IMR-90 (cell line): ENCODE measurements around the gene ZBTB9. TPM values are rescaled to one million over a fixed set of nuclear protein-coding genes. Genes with fewer than 3 reads are reported as not detected.
A peak's percentile ranks its signal among the peaks of the same experiment; 100 is the strongest.

Experiments used
- ATAC-seq: fragments of 200-7000 bp; cut with Tn5 transposase; 2 replicates; pipeline ENCODE4 v1.9.1; 2020; ENCODE audit warnings: low read depth, mild to moderate bottlenecking, moderate library complexity
- BruUV-seq: library from RNA; stranded (reverse); fragments of 400-500 nt; replicated peaks from 2 replicates; lab custom pipeline; 2021; lab: Mats Ljungman, UMichigan
- CTCF ChIA-PET: fragments of 300-600 bp; formaldehyde crosslinking; extraction: SDS; loops from one replicate; lab custom pipeline; 2021; ENCODE audit warnings: antibody characterized with exemption; lab: Yijun Ruan, JAX
- POLR2A ChIA-PET: fragments of 300-600 bp; sonication (Branson Sonifier 250); formaldehyde crosslinking; loops from one replicate; lab custom pipeline; 2022; ENCODE audit warnings: antibody characterized with exemption; ENCODE audit not compliant: unreplicated experiment; lab: Charles Lee
- DNase-seq: peaks from one replicate; pipeline ENCODE4 v3.0.0; 2013
- H2AFZ ChIP-seq: replicated peaks from 2 replicates; pipeline ENCODE3; 2013; ENCODE audit warnings: low read length, mild to moderate bottlenecking; ENCODE audit not compliant: poor library complexity
- H2AK5ac ChIP-seq: 2 replicates; pipeline ENCODE4 v1.6.1; 2013; ENCODE audit warnings: low read depth, low read length, inconsistent platforms
- H2AK9ac ChIP-seq: replicated peaks from 2 replicates; pipeline ENCODE3; 2013; ENCODE audit warnings: mild to moderate bottlenecking, low read depth, low read length, moderate library complexity; ENCODE audit not compliant: poor library complexity
- H2BK120ac ChIP-seq: 2 replicates; pipeline ENCODE4 v1.6.1; 2013; ENCODE audit warnings: low read depth, low read length, inconsistent platforms
- H2BK15ac ChIP-seq: 3 replicates; pipeline ENCODE4 v1.6.1; 2013; ENCODE audit warnings: low read depth, low read length, inconsistent platforms
- H2BK20ac ChIP-seq: 2 replicates; pipeline ENCODE4 v1.6.1; 2013; ENCODE audit warnings: low read depth, mild to moderate bottlenecking, inconsistent platforms, low read length, moderate library complexity
- H2BK5ac ChIP-seq: 2 replicates; pipeline ENCODE4 v1.6.1; 2013; ENCODE audit warnings: mild to moderate bottlenecking, low read depth, low read length, inconsistent platforms; ENCODE audit not compliant: poor library complexity, severe bottlenecking
- H3K14ac ChIP-seq: replicated peaks from 2 replicates; pipeline ENCODE4 v1.6.1; 2013; ENCODE audit warnings: low read depth, low read length, inconsistent platforms
- H3K18ac ChIP-seq: 2 replicates; pipeline ENCODE4 v1.6.1; 2013; ENCODE audit warnings: low read depth, low read length, control low read depth
- H3K23ac ChIP-seq: 2 replicates; pipeline ENCODE4 v1.6.1; 2013; ENCODE audit warnings: low read depth, low read length, inconsistent platforms
- H3K27ac ChIP-seq: 2 replicates; pipeline ENCODE4 v1.5.1; 2013; ENCODE audit warnings: mild to moderate bottlenecking, control low read depth, low read length; ENCODE audit not compliant: insufficient read depth
- H3K27me3 ChIP-seq: 2 replicates; pipeline ENCODE4 v1.6.1; 2013; ENCODE audit warnings: low read length; ENCODE audit not compliant: control insufficient read depth, insufficient read depth
- H3K36me3 ChIP-seq: 2 replicates; pipeline ENCODE4 v1.6.1; 2013; ENCODE audit warnings: low read length, mixed read lengths; ENCODE audit not compliant: control insufficient read depth, insufficient read depth
- H3K4ac ChIP-seq: 2 replicates; pipeline ENCODE4 v1.6.1; 2013; ENCODE audit warnings: low read depth, low read length, inconsistent platforms
- H3K4me1 ChIP-seq: 2 replicates; pipeline ENCODE4 v1.6.1; 2013; ENCODE audit warnings: low read length, mixed read lengths; ENCODE audit not compliant: control insufficient read depth, insufficient read depth
- H3K4me2 ChIP-seq: 2 replicates; pipeline ENCODE4 v1.6.1; 2013; ENCODE audit warnings: low read depth, mild to moderate bottlenecking, control low read depth, low read length, moderate library complexity
- H3K4me3 ChIP-seq: 2 replicates; pipeline ENCODE4 v1.5.1; 2013; ENCODE audit warnings: low read depth, mild to moderate bottlenecking, control low read depth, low read length, moderate library complexity; ENCODE audit not compliant: insufficient read depth
- H3K56ac ChIP-seq: 2 replicates; pipeline ENCODE4 v1.6.1; 2013; ENCODE audit warnings: low read length, inconsistent platforms; ENCODE audit not compliant: insufficient read depth; ENCODE audit errors: extremely low read depth
- H3K79me1 ChIP-seq, 2 experiments: 2 replicates each; pipeline ENCODE4 v1.6.1; 2013; ENCODE audit warnings: low read length in 2 of 2, inconsistent platforms in 1 of 2, low read depth in 1 of 2
- H3K9ac ChIP-seq: 2 replicates; pipeline ENCODE4 v1.6.1; 2013; ENCODE audit warnings: low read depth, low read length, control low read depth
- H3K9me1 ChIP-seq: 2 replicates; pipeline ENCODE4 v1.6.1; 2013; ENCODE audit warnings: low read length, inconsistent platforms; ENCODE audit not compliant: insufficient read depth
- H3K9me3 ChIP-seq: 2 replicates; pipeline ENCODE4 v1.6.1; 2013; ENCODE audit warnings: low read length; ENCODE audit not compliant: control insufficient read depth, insufficient read depth
- H4K20me1 ChIP-seq: 2 replicates; pipeline ENCODE4 v1.6.1; 2013; ENCODE audit warnings: low read length, inconsistent platforms; ENCODE audit not compliant: insufficient read depth
- H4K5ac ChIP-seq: 2 replicates; pipeline ENCODE4 v1.6.1; 2013; ENCODE audit warnings: mild to moderate bottlenecking, low read depth, low read length, control low read depth
- H4K8ac ChIP-seq, 2 experiments: 2 replicates each; pipeline ENCODE4 v1.6.1; 2013; ENCODE audit warnings: low read depth in 2 of 2, low read length in 2 of 2, control low read depth in 1 of 2, inconsistent platforms in 1 of 2
- H4K91ac ChIP-seq: 2 replicates; pipeline ENCODE4 v1.6.1; 2013; ENCODE audit warnings: low read depth, low read length, inconsistent platforms; ENCODE audit not compliant: insufficient read depth
- BHLHE40 ChIP-seq: fragments of 150-350 bp; IDR thresholded peaks from 2 replicates; pipeline ENCODE4 v1.6.1; 2016; ENCODE audit warnings: mild to moderate bottlenecking, low read depth, low read length
- NFE2L2 ChIP-seq: fragments of 150-350 bp; IDR thresholded peaks from 2 replicates; pipeline ENCODE4 v1.6.1; 2016; ENCODE audit warnings: low read depth, mild to moderate bottlenecking, low read length
- POLR2A ChIP-seq: IDR thresholded peaks from 2 replicates; pipeline ENCODE4 v1.6.1; 2012; ENCODE audit warnings: mild to moderate bottlenecking, low read depth, low read length
- RFX5 ChIP-seq: IDR thresholded peaks from 2 replicates; pipeline ENCODE4 v1.8.0; 2012; ENCODE audit warnings: low read depth, mild to moderate bottlenecking, low read length, moderate library complexity
- WGBS, 2 experiments: methylation state at CpG; one replicate each; pipeline versions ENCODE4 v1.1.5 to v1.1.7; 2013; ENCODE audit warnings: missing lambda C conversion rate in 2 of 2; ENCODE audit not compliant: insufficient read length in 1 of 2; ENCODE audit errors: extremely low coverage in 2 of 2; 5-methylcytosine and 5-hydroxymethylcytosine counted together
- dilution Hi-C: fragments of 300-500 bp; cut with HindIII; formaldehyde crosslinking; loops from one replicate; pipeline ENCODE4 v1.14.3; 2018; ENCODE audit warnings: low sequenced_read_pairs; ENCODE audit not compliant: unreplicated experiment
- in situ Hi-C: fragments of 300-500 bp; cut with MboI; formaldehyde crosslinking; loops from 3 replicates; pipeline ENCODE4 v1.14.3; 2019; ENCODE audit warnings: low sequenced_read_pairs, inconsistent platforms, mixed read lengths
- intact Hi-C: fragments of 100-400 bp; cut with micrococcal nuclease; formaldehyde crosslinking; loops from 2 replicates; pipeline ENCODE4 v1.10.0; 2022
- polyA plus RNA-seq, 3 experiments: library from polyadenylated mRNA; depleted of rRNA; stranded (reverse); fragments of >200 nt; gene quantifications; 2 replicates each; pipeline ENCODE4 v1.2.3, GENCODE V29; 2012; ENCODE audit warnings: low replicate concordance in 1 of 3
- total RNA-seq: library from RNA; depleted of rRNA; stranded (reverse); fragments of >200 nt; gene quantifications from 2 replicates; pipeline ENCODE4 v1.2.3, GENCODE V29; 2012

ZBTB9 gene
- total and polyA plus RNA-seq, 2 of the 4 experiments (the other 2 are of a cell fraction) = 5.4 to 5.9 TPM

DNA sequence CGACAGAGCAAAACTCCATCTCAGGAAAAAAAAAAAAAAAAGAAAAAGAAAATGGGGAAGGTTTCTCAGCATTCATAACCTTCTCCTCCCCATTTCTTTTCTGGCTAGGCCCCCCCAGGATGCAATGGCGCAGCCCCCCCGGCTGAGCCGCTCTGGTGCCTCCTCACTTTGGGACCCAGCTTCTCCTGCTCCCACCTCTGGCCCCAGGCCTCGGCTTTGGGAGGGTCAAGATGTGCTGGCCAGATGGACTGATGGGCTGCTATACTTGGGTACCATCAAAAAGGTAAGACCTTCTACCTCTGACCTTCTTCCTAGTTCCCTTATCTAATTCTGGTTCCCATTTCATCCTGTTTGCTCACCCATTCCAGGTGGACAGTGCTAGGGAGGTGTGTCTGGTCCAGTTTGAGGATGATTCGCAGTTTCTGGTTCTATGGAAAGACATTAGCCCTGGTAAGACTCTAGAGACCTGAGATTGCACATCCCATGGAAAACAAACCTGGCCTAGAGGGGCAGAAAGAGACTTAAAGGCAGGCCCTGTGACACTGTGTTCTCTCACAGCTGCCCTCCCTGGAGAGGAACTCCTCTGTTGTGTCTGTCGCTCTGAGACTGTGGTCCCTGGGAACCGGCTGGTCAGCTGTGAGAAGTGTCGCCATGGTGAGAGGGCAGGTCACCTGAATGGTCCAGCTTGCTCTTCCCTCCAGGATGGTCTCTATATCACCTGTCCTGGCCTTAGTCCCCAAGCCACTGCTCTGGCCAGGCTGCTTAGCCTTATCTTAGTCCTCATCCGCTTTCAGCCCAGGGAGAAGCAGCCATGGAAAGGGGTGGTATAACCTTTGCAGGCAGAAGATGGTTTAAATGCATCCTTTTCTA is 42.0 kb upstream of the ZBTB9 start (continued):
- no peak for TF ChIP-seq BHLHE40
- TF ChIP-seq POLR2A = no peak; the same call in none of the 2 replicates

DNA sequence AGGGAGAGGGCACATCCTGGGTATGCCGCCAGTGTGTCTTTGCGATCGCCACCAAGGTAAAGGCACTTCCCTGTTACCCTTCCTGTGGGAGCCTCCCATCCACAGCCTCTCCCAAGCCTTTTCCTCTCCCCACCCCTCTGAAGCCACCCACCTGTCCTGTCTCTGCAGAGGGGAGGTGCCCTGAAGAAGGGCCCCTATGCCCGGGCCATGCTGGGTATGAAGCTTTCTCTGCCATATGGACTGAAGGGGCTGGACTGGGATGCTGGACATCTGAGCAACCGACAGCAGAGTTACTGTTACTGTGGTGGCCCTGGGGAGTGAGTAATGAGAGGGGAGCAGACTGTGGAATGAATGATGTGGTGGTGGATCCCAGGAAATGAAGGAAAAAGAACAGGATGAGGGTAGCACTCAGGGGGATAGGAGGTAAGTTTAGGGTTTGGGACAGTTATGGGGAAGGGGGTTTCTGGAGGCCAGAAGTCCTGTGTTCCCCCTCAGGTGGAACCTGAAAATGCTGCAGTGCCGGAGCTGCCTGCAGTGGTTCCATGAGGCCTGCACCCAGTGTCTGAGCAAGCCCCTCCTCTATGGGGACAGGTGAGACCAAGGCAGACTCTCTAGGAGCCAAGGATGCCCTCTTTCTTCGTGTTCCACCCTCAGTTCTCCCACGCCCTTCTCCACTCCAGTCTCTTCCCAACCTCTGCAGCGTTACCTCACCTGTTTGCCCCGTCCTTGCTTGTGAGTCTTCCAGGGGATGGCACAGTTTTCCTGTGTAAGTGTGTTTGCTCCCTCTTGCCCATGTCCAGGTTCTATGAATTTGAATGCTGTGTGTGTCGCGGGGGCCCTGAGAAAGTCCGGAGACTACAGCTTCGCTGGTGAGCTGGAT is 40.9 kb upstream of the ZBTB9 start:
- 0 out of 2 replicates have a peak, but pooled peaks have one; percentile 13 for TF ChIP-seq POLR2A
- no peak for TF ChIP-seq NFE2L2
- TF ChIP-seq RFX5 = no peak
- Histone ChIP-seq H2BK15ac (no peak overlapping the region), H3K4ac (no peak overlapping the region), H2AK5ac (peak overlapping the region; percentile 49; the same call in 1 of the 2 replicates), H3K27ac (no peak overlapping the region), H2AK9ac (peak overlapping the region; percentile 40), H3K4me2 (no peak overlapping the region), H3K4me3 (no peak overlapping the region), H2AFZ (no peak overlapping the region), H4K5ac (no peak overlapping the region), H4K20me1 (peaks cover 19% of the 10 kb centered on the region), H2BK5ac (no peak overlapping the region), H2BK120ac (no peak overlapping the region), H3K9ac (no peak overlapping the region), H3K4me1 (peaks cover 9% of the 10 kb centered on the region), H2BK20ac (no peak overlapping the region), H3K18ac (no peak overlapping the region), H3K14ac (no peak overlapping the region), H3K79me1 (peaks cover 12 to 67% of the 10 kb centered on the region in 2 experiments), H3K23ac (no peak overlapping the region; the same call in 1 of the 2 replicates), H4K8ac (no peak overlapping the region; a peak in 1 of 4 replicates), H4K91ac (no peak overlapping the region), H3K27me3 (no peaks in the 10 kb centered on the region), H3K9me1 (peaks cover 6% of the 10 kb centered on the region), H3K9me3 (no peaks in the 10 kb centered on the region), H3K56ac (no peak overlapping the region), H3K36me3 (peaks cover 40% of the 10 kb centered on the region)
- dilution Hi-C loops (no loop called here), in situ Hi-C loops (no loop called here), intact Hi-C loops (no loop called here)
- POLR2A ChIA-PET = no interaction called here
- 100% methylated on average over 3 of the region's 14 CpGs; no CpG with 5 or more reads in 1 of the 2 experiments for WGBS, 2 experiments
- ATAC-seq (no peak), DNase-seq (no peak)
- CTCF ChIA-PET = no interaction called here
- BruUV-seq = TSS peak; percentile 16
